ES-I3 (cell line): ENCODE results near the gene KCNQ1.
A peak's percentile ranks its signal among the peaks of the same experiment; 100 is the strongest.

ENCODE experiments used
- H3K36me3 ChIP-seq: 2 replicates; pipeline ENCODE4 v1.6.1; 2013; ENCODE audit warnings: mild to moderate bottlenecking, low read length, control low read depth, moderate library complexity; ENCODE audit not compliant: insufficient read depth
- H3K4me1 ChIP-seq: 2 replicates; pipeline ENCODE4 v1.6.1; 2013; ENCODE audit warnings: mild to moderate bottlenecking, control low read depth, low read length; ENCODE audit not compliant: insufficient read depth
- H3K9ac ChIP-seq: 2 replicates; pipeline ENCODE4 v1.6.1; 2013; ENCODE audit warnings: low read depth, mild to moderate bottlenecking, low read length, moderate library complexity
- H3K9me3 ChIP-seq: 2 replicates; pipeline ENCODE4 v1.6.1; 2013; ENCODE audit warnings: mild to moderate bottlenecking, low read length, moderate library complexity; ENCODE audit not compliant: control insufficient read depth, insufficient read depth

Gene KCNQ1

DNA sequence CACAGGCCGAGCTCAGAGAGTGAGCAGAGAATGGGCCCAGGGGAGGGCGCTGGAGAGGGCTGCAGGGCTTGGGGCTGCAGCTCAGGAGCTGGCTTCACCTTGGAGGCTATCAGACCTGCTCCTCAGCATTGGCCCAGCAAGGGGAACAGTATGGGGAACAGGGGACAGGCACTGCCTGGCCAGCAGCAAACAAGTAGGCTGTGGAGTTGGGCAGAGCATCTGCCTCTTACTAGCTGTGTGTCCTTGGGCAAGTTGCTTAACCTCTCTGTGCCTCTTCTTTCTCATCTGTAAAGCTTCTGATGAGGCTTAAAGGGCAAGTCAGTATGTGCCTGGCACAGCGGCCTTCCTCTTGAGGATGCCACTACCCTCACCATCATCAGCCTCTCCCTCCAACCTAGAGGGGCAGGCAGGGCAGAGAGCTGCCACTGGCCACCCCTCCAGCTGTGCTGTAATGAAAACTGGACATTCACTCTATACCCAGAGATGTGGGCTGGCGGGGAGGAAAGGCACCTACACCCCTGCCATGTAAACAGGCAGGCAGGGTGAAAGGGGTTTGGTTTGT lies 448.2 kb downstream of the KCNQ1 start:
- H3K4me1 ChIP-seq, result peaks cover 13% of the 10 kb centered on the region
- H3K36me3 ChIP-seq, result no peaks in the 10 kb centered on the region
- H3K9me3 ChIP-seq, result no peaks in the 10 kb centered on the region
- H3K9ac ChIP-seq, result peak overlapping the region; percentile 46; the same call in 1 of the 2 replicates

DNA sequence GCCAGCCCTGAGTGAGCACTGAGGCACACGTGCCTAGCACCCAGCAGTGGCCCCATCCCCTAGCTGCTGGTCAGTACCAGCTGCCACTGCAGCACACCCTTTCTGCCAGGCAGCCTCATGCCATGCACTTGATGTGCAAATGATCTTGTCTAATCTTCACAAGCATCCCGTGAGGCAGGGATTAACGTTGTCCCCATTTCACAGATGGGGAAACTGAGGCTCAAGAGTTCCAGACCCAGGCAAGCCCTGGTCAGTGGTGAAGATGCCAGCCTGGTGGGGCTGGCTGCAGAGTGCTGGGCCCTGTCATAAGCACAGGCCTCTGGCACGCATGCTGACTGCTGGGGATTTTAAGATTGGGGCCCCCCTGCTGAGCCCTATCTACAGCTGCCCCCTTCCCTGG lies 449.1 kb downstream of the KCNQ1 start:
- H3K4me1 ChIP-seq, result peaks cover 14% of the 10 kb centered on the region

DNA sequence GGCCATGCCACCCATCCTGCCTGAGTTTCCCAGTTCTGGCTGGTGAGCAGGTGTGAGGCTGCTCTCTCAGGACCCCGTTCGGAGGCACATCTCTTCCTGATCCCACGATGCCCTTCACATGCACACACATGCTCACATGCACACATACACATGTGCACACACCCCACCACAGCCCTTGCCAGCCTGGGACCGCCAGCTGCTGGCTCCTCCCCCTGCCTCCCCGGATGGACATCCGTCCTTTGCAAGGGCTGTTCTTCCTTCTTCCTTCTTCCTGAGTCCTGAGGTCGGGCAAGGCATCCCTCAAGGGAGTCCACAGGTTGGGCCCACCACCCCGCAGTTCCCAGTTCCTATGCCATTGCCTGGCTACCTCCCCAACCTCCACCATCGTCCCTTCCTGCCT lies 451.2 kb downstream of the KCNQ1 start:
- Histone ChIP-seq H3K4me1 (peaks cover 21% of the 10 kb centered on the region), H3K36me3 (no peaks in the 10 kb centered on the region), H3K9ac (no peak overlapping the region), H3K9me3 (no peaks in the 10 kb centered on the region)

More for the DNA sequence above, 449.1 kb downstream of the KCNQ1 start:
- no peak overlapping the region for H3K9ac ChIP-seq
- no peaks in the 10 kb centered on the region for H3K9me3 ChIP-seq
- no peaks in the 10 kb centered on the region for H3K36me3 ChIP-seq

DNA sequence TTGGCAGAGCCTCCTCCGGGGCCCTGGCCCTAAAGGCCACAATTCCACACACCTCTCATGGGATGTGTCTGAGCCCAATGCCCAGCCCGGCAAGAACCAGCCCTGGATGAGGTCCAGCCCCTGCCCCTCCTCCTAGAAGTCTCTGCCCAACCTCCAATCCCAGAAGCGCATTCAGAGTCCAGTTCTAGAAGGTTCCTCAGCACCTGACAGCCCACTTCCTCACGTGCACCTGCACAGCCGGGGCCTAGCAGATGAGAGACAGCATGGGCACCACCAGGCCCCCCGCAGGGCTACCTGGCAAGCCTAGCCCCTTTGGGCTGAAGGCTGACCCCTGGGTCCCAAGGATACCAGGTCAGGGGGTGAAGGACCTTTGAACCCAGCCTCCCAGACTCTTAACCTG lies 452.2 kb downstream of the KCNQ1 start:
- H3K9ac ChIP-seq, result no peak overlapping the region
- no peaks in the 10 kb centered on the region for H3K36me3 ChIP-seq
- H3K4me1 ChIP-seq, result peaks cover 12% of the 10 kb centered on the region; the same call in 1 of the 2 replicates
- no peaks in the 10 kb centered on the region for H3K9me3 ChIP-seq

DNA sequence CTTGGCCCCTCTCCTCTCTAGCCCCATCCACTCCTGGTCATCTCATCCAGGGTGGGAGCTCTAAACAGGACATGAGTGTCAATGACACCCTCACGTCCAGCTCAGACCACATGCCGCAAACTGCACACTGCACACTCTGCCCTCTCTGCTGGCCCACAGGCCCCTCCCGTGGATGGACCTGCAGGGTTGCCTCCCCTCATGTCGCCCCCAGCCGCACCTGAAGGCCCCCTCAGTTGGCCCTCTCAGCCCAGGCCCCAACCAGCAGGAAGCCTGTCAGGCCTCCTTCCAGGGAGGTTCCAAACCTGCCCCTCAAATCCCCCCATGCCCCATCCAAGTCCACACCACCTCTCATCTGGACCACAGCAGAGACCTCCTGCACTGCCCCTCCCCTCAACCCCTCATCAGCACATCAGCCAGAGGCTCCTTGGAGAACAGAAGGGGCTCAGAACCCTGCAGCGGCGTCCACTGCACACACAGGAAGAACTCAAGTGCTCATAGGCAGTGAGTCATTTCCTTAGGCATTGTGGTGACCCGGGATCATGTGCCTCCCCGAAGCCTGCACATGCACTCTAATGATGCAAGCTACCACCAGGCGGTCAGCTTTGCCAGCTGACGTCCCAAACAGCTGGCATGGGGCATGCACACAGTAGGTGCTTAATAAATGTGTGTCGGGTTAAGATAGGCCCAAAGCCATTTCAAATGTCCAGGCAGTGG lies 453.7 kb downstream of the KCNQ1 start:
- no peaks in the 10 kb centered on the region for H3K9me3 ChIP-seq
- H3K9ac ChIP-seq, result no peak overlapping the region
- H3K4me1 ChIP-seq, result peaks cover 12% of the 10 kb centered on the region; the same call in 1 of the 2 replicates
- H3K36me3 ChIP-seq, result no peaks in the 10 kb centered on the region
